Activated CD8-positive, alpha-beta memory T cell treated with anti-CD3 and anti-CD28 coated beads for 1 hour (primary cell): Measurements from ENCODE around the gene NKTR.

ENCODE experiments used
- DNase-seq, 2 donors: peaks; one replicate each; pipeline ENCODE4 v3.0.0-alpha.2; 2020; ENCODE audit warnings: low read depth in 1 of 2; ENCODE audit errors: extremely low read depth in 1 of 2

Gene NKTR

GRCh38 chr3:42661593-42662022 lies 61.1 kb downstream of the NKTR start:
- no peak for DNase-seq

- no peak for DNase-seq
Measured at GRCh38 chr3:42662037-42662812, 61.7 kb downstream of the NKTR start.

- DNase-seq: no peak
Measured at GRCh38 chr3:42662813-42663535, 62.5 kb downstream of the NKTR start.

DNA sequence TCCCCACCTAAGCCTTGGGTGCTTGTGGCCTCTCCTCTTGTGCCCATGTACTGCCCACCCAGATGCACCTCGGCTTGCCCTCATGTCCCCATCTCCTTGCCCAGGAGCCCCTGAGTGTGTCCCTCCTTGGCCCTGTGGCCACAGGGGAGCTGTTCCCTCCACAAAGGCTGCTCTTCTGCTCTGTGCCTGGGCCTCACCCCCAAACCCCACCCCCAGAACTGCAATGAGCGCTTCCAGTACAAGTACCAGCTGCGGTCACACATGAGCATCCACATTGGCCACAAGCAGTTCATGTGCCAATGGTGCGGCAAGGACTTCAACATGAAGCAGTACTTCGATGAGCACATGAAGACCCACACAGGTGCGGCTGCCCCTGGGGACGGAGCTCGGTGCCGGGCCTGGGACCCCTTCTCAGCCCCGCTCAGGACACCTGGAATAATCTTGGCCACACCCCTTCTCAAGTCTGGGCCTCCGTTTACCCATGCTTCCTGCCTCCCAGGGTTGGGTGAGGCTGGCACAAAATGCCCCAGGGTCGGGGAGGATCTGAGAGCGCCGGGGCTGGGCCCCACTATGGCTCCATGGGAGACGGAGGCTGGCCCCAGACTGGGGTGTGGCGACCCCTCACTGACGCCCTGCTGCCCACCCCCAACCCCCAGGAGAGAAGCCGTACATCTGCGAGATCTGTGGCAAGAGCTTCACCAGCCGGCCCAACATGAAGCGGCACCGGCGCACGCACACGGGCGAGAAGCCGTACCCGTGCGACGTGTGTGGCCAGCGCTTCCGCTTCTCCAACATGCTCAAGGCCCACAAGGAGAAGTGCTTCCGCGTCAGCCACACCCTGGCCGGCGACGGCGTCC lies 63.3 kb downstream of the NKTR start:
- DNase-seq: no peak

GRCh38 chr3:42664438-42664803 lies 63.9 kb downstream of the NKTR start:
- no peak for DNase-seq

GRCh38 chr3:42665050-42665878 lies 64.8 kb downstream of the NKTR start:
- DNase-seq: no peak

GRCh38 chr3:42666022-42666421 lies 65.5 kb downstream of the NKTR start:
- no peak for DNase-seq

DNA sequence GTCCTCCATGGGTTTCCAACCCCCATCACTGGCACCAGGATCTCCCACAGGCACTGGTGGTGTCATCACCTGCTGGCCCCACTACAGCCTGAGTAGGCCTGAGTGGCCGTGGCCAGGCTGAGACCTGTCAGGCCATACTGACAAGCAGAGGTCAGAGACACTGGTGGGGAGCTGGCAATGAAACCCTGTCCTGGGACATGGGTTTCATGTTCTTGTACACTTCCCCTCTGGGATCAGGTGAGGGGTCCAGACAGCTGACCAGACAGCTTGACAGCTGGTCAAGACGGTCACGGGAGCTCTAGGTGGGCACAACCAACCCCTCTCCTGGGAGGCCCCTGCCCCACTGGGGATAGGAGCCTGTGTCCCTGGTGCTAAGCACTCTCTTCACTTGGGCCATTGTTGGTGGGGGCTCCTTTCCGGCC lies 66.1 kb downstream of the NKTR start:
- DNase-seq: no peak

GRCh38 chr3:42667096-42667522 lies 66.6 kb downstream of the NKTR start:
- no peak for DNase-seq

DNA sequence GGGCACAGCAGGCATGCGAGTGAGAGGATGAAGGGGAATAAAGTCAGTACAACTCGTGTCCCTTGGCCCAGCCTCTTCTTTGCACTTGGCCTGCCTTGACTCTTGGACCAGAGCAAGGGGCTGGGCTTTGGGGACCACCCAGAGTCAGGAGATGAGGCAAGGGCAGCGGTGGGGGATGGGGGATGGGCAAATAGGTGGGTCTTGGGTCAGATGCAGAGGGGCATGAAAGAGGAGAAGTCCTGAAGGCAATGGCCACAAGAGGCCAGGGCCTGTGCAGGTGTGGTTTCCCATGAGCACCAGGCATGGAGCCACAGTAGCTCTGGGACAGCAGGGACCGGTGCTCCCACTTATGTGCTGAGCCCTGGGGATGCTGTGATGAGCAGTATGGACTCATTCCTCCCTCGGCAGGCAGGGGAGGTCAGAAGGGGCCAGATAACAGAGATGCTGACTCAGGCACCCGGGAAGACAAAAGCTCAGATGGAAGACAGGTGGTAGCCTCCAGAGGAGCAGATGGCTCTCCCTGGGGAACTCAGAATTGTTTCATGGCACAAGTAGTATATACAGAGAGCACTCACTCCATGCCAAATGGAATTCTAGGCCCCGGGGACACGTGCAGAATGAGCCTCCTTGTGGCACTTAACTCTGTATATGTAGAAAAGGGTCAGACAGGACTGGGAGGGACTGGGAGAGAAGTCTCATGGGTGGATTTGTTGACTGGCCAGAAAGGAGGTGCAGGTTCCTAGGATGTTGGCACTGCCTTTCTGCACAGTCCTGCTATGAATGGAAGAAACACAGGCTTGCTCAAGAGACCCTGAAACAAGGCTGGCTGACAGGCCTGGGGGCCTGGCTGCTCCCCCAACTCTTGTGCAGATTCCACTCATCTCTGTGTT lies 67.3 kb downstream of the NKTR start:
- DNase-seq: no peak

- DNase-seq: no peak
Measured at GRCh38 chr3:42668413-42668760, 67.9 kb downstream of the NKTR start.

DNA sequence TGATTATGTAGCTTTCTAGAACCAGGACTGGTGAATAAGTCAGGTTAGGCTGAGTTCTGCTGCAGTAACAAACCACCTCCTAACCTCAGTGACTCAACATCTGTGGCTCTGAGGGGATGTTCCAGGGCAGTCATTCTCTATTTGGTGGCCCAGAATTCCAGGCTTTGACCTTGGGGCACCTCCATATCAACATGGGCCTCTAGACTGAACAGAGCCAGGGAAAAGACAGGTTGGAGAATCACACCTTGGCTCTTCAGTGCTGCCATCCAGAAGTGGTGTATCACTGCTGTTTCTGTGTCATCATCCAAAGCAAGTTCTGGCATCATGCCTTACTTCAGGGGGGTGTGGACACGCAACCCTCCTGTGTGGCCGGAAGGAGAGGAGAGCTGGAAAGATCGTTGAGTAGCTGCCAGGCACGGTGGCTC lies 68.3 kb downstream of the NKTR start:
- DNase-seq: no peak

GRCh38 chr3:42670051-42670576 lies 69.6 kb downstream of the NKTR start:
- no peak for DNase-seq

GRCh38 chr3:42670670-42671069 lies 70.2 kb downstream of the NKTR start:
- DNase-seq: no peak

DNA sequence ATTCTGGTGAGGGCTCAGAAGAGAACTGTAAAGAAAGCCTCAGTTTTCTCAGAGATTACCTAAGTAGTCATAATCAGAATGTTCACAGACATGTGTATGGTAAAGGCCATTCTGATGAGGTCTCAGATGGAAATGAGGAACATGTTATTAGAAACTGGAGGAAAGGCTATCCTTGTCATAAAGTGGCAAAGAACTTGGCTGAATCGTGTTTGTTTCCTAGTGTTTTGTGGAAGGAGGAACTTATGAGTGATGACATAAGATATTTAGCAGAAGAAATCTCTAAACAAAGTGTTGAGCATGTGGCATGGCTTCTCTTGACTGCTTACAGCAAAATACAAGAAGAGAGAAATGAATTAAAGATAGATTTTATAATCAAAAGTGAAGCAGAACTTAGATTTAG lies 72.0 kb downstream of the NKTR start:
- DNase-seq: no peak

DNA sequence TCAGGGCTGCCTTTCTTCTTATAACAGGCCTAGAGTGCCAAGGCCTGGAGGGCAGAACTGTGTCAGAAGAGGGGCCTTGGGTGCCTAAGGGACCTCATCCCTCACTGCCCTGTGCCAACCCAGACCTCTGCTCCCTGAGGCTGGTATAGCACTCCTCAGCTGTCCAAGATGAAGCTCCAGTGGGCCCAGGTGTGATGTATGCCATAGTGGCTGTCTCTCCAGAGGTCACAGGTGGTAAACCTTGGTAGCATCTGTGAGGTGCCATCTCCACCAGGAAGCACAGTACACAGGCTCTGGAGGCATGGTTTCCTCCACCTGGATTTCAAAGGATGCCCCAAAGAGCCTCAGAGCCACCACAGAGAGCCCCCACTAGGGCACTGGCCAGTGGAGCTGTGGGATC lies 72.6 kb downstream of the NKTR start:
- no peak for DNase-seq

DNA sequence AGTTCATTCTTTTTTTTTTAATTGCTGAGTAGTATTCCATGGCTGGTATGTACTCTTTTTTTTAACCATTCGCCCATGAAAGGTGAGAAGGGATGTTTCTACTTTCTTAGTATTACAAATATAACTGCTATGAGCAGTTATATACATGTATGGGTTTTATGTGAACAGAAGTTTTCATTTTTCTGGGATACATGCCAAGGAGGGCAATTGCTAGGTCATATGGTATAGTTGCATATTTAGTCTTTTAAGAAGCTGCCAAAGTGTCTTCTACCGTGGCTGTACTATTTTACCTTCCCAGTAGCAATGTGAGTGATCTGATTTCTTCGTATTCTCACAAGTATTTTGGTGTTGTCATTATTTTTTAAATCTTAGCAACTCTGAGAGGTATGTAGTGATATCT lies 73.7 kb downstream of the NKTR start:
- DNase-seq: no peak

GRCh38 chr3:42675909-42676308 lies 75.4 kb downstream of the NKTR start:
- DNase-seq: no peak

- DNase-seq: no peak
Measured at GRCh38 chr3:42678447-42678846, 78.0 kb downstream of the NKTR start.
